HUES64 (cell line): ENCODE data around the gene IFI30.

Source experiments
- H3K27ac ChIP-seq: 2 replicates; pipeline ENCODE4 v1.7.0; 2013; ENCODE audit warnings: low read depth, low read length, inconsistent platforms
- H3K27me3 ChIP-seq: 2 replicates; pipeline ENCODE4 v1.6.1; 2013; ENCODE audit warnings: mild to moderate bottlenecking, low read length; ENCODE audit not compliant: insufficient read depth
- H3K36me3 ChIP-seq: 2 replicates; pipeline ENCODE4 v1.6.1; 2013; ENCODE audit warnings: mild to moderate bottlenecking, low read length; ENCODE audit not compliant: insufficient read depth
- H3K4me1 ChIP-seq: 2 replicates; pipeline ENCODE4 v1.6.1; 2013; ENCODE audit warnings: mild to moderate bottlenecking, low read length, moderate library complexity; ENCODE audit not compliant: insufficient read depth
- H3K4me3 ChIP-seq: 2 replicates; pipeline ENCODE4 v1.5.1; 2013; ENCODE audit warnings: mild to moderate bottlenecking, low read length, moderate library complexity
- H3K9ac ChIP-seq: 2 replicates; pipeline ENCODE4 v1.6.1; 2013; ENCODE audit warnings: mild to moderate bottlenecking, low read depth, low read length
- H3K9me3 ChIP-seq: 2 replicates; pipeline ENCODE4 v1.6.1; 2013; ENCODE audit warnings: low read depth, low read length; ENCODE audit not compliant: insufficient read depth
- WGBS: fragments of 150-250, 120-280 bp; methylation state at CpG from one replicate; pipeline ENCODE4 v1.1.7; 2013; ENCODE audit warnings: missing lambda C conversion rate; 5-methylcytosine and 5-hydroxymethylcytosine counted together

IFI30 gene

DNA sequence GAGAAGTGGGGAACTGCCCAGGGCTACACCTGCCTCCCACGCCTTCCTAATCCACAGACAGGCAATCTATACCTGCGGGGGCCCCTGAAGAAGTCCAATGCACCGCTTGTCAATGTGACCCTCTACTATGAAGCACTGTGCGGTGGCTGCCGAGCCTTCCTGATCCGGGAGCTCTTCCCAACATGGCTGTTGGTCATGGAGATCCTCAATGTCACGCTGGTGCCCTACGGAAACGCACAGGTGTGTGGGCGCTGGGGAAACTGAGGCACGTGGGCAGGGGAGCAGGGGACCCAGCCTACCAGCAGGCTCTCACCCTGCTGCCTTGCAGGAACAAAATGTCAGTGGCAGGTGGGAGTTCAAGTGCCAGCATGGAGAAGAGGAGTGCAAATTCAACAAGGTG is 1.4 kb downstream of the IFI30 start:
- H3K4me1 ChIP-seq: no peaks in the 10 kb centered on the region
- no peak overlapping the region for H3K4me3 ChIP-seq
- no peak overlapping the region for H3K27ac ChIP-seq
- H3K36me3 ChIP-seq: 0 out of 2 replicates have a peak, but pooled peaks cover 3% of the 10 kb centered on the region
- WGBS: 92% methylated on average over 11 of the region's 11 CpGs
- no peak overlapping the region for H3K9ac ChIP-seq
- H3K9me3 ChIP-seq: no peaks in the 10 kb centered on the region
- peaks cover 20% of the 10 kb centered on the region for H3K27me3 ChIP-seq

DNA sequence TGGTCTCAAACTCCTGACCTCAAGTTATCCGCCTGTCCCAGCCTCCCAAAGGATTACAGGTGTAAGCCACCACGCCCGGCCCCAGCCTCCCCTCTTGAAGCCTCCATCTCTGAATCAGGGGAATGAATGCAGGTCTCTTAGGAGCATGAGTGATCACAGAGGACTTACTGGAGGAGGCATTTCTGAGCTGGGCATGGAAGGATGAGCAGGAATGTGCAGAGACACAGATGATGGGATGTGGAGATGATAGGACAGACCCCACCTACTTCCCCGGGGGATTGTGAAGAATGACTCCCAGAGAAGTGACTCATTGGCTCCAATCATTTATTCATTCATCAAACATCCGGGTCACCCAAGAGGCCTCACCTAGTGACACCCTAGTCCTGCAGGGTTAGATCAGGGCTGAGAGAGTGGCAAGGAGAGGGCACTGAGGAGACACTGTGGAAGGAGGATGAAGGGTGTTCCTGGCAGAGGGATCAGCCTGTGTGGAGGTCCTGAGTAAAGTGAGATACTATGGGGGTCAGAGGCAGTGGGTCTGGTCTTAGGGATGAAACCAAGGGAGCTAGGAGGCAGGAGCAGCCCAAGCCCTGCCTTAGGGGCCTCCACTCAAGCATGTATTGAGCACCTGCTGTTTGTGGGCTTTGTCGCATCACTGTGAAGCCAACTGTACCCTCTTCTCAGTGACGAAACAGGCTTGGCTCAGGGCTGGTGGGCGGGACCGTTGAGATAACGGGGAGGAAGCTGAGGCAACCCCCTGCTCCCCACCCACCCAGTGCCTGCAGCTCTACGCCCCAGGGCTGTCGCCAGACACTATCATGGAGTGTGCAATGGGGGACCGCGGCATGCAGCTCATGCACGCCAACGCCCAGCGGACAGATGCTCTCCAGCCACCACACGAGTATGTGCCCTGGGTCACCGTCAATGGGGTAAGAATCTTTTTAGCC is 3.0 kb downstream of the IFI30 start:
- Histone ChIP-seq H3K27ac (no peak overlapping the region), H3K36me3 (no peaks in the 10 kb centered on the region), H3K9ac (no peak overlapping the region), H3K4me3 (no peak overlapping the region), H3K27me3 (peaks cover 20% of the 10 kb centered on the region), H3K4me1 (no peaks in the 10 kb centered on the region), H3K9me3 (no peaks in the 10 kb centered on the region)
- WGBS: 90% methylated on average over 19 of the region's 19 CpGs

DNA sequence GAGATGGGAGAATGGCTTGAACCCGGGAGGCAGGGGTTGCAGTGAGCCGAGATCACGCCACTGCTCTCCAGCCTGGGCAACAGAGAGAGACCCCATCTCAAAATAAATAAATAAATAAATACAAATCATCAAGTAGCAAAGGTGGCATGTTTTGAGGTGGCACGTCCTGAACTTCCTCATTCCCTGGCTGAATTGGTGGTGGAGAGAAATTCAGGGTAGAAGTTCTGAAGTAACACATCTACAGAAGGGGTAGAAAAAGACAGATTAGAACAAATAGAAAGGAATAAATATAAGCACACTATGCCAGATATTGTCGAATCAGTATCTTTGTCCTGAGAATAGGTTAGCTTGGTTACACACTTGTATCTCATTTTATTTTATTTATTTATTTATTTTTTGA is 6.3 kb downstream of the IFI30 start:
- Histone ChIP-seq H3K4me1 (no peaks in the 10 kb centered on the region), H3K4me3 (no peak overlapping the region), H3K27ac (no peak overlapping the region), H3K9me3 (no peaks in the 10 kb centered on the region), H3K36me3 (no peaks in the 10 kb centered on the region), H3K27me3 (peaks cover 6% of the 10 kb centered on the region), H3K9ac (no peak overlapping the region)
- 83% methylated on average over 4 of the region's 5 CpGs for WGBS

DNA sequence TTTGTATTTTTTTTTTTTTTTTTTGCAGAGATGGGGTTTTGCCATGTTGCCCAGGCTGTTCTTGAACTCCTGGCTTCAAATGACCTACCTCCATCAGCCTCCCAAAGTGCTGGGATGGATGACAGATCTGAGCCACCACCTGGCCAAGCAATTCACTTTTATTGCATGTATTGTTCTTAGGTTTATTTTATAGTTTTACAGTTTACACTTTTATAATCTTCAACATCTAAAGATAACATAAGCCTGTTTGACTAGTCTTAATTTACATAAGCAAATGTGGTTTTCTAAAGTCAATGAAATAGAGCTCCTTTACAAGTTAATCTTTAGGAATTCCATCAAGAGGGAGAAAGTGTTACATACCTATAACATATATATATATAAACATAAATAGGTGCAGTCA is 9.9 kb downstream of the IFI30 start:
- H3K27ac ChIP-seq: no peak overlapping the region
- H3K4me3 ChIP-seq: no peak overlapping the region
- H3K9me3 ChIP-seq: no peaks in the 10 kb centered on the region
- no peaks in the 10 kb centered on the region for H3K27me3 ChIP-seq
- no peaks in the 10 kb centered on the region for H3K4me1 ChIP-seq
- H3K9ac ChIP-seq: no peak overlapping the region
- no peaks in the 10 kb centered on the region for H3K36me3 ChIP-seq

DNA sequence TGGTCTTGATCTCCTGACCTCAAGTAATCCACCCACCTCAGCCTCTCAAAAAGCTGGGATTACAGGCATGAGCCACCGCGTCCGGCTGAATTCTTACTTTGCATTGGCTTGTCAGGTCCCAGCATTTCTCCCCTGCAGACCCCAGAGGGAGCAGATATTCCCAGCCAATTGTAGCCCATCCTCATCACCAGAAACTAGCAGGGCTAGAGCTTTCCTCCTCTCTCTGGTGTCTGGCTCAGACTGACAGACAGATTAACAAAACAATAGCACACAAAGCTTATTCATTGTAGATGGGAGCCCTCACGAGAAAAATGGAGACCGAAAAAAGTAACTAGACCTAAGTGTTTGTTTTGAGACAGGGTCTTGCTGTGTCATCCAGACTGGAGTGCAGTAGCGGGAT is 11.9 kb downstream of the IFI30 start:
- Histone ChIP-seq H3K27ac (no peak overlapping the region; the same call in 1 of the 2 replicates), H3K4me1 (no peaks in the 10 kb centered on the region), H3K9ac (no peak overlapping the region), H3K9me3 (no peaks in the 10 kb centered on the region), H3K4me3 (no peak overlapping the region), H3K27me3 (no peaks in the 10 kb centered on the region), H3K36me3 (no peaks in the 10 kb centered on the region)
- WGBS: 31% methylated on average over 6 of the region's 6 CpGs

DNA sequence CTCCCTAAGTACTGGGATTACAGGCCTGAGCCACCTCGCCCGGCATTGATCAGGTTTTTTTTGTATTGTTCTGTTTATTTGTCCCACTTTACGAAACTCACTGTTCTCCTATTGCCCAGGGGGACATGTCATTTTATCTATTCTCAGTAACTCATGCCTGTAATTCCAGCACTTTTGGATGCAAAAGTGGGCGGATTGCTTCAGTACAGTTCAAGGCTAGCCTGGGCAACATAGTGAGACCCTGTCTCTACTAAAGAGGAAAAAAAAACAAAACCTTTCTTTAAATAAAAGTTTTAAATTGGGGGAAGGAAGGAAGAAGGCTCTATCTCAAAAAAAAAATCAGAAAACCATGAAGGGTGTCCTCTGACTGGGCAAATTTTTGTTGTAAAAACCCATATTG is 16.7 kb downstream of the IFI30 start:
- 96% methylated on average over 4 of the region's 4 CpGs for WGBS
- H3K27ac ChIP-seq: no peak overlapping the region
- no peak overlapping the region for H3K4me3 ChIP-seq
- no peaks in the 10 kb centered on the region for H3K27me3 ChIP-seq
- peaks cover 10% of the 10 kb centered on the region for H3K4me1 ChIP-seq
- H3K36me3 ChIP-seq: peaks cover 4% of the 10 kb centered on the region; the same call in 1 of the 2 replicates
- H3K9ac ChIP-seq: no peak overlapping the region
- no peaks in the 10 kb centered on the region for H3K9me3 ChIP-seq

DNA sequence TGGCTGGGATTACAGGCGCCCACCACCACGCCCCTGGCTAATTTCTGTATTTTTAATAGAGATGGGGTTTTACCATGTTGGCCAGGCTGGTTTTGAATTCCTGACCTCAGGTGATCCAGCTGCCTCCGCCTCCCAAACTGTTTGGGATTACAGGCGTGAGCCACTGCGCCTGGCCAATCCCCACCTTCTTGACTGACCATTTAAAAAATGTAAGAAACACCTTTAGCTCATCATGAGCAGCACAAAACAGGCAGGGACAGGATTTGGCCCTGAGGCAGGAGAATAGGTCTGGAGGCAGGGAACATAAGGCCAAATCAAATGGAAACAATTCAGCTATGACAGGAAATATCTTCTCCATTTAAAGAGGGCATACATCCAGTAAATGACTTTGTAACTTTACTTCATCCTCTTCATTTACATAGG is 18.0 kb downstream of the IFI30 start:
- WGBS: 91% methylated on average over 5 of the region's 5 CpGs
- H3K9me3 ChIP-seq: no peaks in the 10 kb centered on the region
- no peak overlapping the region for H3K9ac ChIP-seq
- no peak overlapping the region; the same call in 1 of the 2 replicates for H3K4me3 ChIP-seq
- peaks cover 10% of the 10 kb centered on the region for H3K4me1 ChIP-seq
- no peak overlapping the region; the same call in 1 of the 2 replicates for H3K27ac ChIP-seq
- no peaks in the 10 kb centered on the region for H3K27me3 ChIP-seq
- H3K36me3 ChIP-seq: peaks cover 16% of the 10 kb centered on the region

DNA sequence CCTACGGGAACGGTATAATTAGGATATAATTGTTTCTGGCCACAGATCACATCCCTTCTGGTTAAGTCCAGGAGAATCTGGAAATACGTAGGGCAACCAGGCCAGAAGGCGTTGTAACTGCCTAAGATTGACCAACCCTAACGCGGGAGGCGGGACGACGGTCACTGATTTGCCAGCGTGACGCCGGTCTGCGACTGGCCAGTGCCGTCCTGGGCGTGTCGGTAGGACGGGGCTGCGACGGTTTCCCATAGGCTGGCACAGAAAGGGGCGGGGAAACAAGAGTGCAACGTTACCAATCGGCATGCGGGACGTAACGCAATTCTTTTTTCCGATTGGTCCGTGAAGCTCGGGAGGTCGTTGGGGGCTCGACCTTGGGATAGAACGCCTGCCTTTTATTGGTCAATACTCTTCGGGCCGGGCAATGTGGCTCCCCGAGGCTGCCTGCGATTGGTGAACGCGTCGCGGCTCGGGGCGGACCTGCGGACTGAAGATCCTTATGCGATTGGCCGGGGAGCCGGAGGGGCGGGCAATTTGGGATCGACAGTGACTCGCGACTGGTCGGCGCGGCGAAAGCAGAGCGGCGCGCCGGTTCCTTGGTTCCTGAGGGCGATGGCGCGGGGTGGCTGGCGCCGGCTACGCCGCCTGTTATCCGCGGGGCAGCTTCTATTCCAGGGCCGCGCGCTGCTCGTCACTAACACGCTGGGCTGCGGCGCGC is 19.2 kb downstream of the IFI30 start, which contains the start of gene MPV17L2:
TSS of gene MPV17L2 (plus strand) at position 546 of the 715 bp plus-strand sequence. CDS start at position 610, 64 bp downstream.
- Histone ChIP-seq H3K4me1 (peaks cover 10% of the 10 kb centered on the region), H3K9ac (peak within 1 kb of the TSS; percentile 67), H3K27ac (peak within 1 kb of the TSS; percentile 60), H3K36me3 (peaks cover 22% of the 10 kb centered on the region), H3K9me3 (no peaks in the 10 kb centered on the region), H3K4me3 (peak within 1 kb of the TSS; percentile 81), H3K27me3 (no peaks in the 10 kb centered on the region)
- WGBS: under 1% methylated on average over 74 of the region's 74 CpGs

DNA sequence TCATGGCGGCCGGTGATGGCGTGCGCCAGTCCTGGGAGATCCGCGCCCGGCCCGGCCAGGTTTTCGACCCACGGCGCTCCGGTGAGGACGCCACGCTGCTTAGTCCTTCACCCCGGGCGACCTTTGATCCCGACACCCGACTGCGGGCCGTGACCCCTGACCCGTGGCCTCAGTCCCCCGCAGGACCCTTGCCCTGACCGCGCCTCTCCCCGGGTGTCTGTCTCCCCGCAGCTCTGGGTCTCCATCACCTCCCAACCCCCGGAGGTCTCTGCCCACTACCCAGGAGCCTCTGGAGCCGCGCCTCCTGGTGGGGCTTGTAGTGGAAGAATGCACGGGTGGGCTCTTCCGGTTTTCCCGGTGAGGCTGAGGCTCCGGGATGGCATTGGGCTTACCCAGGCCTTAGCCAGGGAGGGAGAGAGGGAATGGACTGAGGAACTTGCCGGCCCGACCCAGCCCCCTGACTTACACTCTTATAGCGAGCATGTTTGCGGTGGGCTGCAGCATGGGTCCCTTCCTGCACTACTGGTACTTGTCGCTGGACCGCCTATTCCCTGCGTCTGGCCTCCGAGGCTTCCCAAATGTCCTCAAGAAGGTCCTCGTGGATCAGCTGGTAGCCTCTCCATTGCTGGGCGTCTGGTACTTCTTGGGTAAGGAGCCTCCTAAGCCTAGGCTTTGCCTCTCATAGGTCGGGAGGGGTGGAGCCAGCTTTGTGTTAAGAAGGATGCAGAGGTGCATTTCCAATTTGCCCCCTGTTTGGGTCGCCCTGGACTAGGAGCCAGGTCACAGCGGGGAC is 20.0 kb downstream of the IFI30 start:
- 6% methylated on average over 46 of the region's 46 CpGs for WGBS
- Histone ChIP-seq H3K27ac (peak overlapping the region; percentile 60), H3K9ac (peak overlapping the region; percentile 67), H3K4me1 (peaks cover 10% of the 10 kb centered on the region), H3K4me3 (peak overlapping the region; percentile 81), H3K9me3 (no peaks in the 10 kb centered on the region), H3K36me3 (peaks cover 30% of the 10 kb centered on the region), H3K27me3 (no peaks in the 10 kb centered on the region)

DNA sequence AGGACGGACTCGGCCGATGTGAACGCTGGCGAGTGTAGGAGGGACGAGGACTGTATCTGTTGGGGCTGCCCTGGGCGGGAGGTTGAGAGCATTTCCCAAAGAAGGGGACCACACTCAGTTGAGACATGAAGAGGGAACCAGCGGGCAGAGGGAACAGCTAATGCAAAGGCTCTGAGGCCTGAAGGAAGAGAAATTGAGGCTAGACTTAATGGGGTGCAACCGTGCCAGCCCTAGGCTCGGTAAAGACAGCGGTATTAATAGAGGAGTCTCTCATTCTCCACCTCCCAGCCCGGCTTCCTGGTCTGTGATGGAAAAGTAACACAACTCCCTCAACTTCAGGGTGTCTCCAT is 20.5 kb downstream of the IFI30 start:
- Histone ChIP-seq H3K4me1 (peaks cover 10% of the 10 kb centered on the region), H3K9ac (peak overlapping the region; percentile 67; the same call in 1 of the 2 replicates), H3K27me3 (no peaks in the 10 kb centered on the region), H3K36me3 (peaks cover 34% of the 10 kb centered on the region), H3K9me3 (no peaks in the 10 kb centered on the region), H3K27ac (no peak overlapping the region), H3K4me3 (peak overlapping the region; percentile 81)
- 63% methylated on average over 12 of the region's 12 CpGs for WGBS
